HG03280 (cell line): ENCODE measurements around the gene DLK1.

Experiments used
- ATAC-seq: cut with Tn5 transposase; IDR thresholded peaks from one replicate; pipeline ENCODE4 v1.9.1; 2021; ENCODE audit warnings: mild to moderate bottlenecking, moderate library complexity; ENCODE audit not compliant: unreplicated experiment

The DLK1 gene

GRCh38 chr14:100713705-100714104 is 13.0 kb upstream of the DLK1 start:
- no peak for ATAC-seq

DNA sequence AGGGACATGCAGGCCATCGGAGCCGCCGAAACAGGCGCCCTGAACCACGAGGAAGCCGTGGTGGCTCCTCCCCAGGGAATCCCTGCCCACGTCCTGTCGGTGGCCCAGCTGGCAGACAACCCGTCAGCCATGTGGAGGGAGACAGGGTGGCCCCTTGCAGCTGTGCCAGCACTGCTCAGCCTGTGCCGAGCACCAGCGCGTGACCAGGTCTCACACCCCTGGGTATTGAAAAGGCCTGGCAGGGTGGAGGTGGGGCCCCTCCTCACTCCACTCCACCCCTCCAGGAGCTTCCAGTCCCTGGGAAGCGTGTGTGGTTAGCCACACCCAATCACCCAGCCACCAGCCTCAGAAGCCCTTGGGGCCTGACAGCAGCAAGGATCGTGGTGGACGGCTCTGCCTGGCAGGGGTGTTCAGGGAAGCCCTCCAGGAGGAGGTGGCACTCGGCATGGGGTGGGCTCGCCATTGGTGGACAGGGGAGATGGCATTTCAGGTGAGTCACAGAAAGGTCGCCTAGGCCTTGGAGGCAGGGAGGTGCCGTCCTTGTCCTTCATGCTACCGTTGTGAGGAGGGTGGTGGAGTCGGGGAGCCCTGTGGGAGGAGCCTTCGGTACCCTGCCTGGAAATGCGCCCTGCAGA is 12.3 kb upstream of the DLK1 start:
- no peak for ATAC-seq

DNA sequence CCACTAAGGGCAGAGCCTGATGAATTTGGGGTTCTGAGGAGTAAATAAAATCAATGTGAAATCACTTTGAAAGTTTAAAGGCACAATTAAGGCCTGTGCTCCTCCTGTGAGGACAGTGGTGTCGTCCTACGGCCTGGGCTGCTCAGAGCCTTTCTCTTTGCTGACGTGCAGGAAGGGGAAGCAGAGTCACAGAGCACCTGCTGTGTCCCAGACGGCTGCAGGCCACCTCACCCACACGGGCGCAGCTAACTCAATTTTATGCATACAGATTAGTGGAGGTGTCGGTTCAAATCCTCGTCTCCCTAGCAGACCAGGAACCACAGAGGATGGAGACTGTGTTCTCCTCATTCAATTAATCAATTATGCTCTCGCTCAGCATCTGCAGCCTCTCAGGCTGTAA is 11.4 kb upstream of the DLK1 start:
- no peak for ATAC-seq

- no peak for ATAC-seq
Observed at GRCh38 chr14:100715803-100716202, 10.9 kb upstream of the DLK1 start.

- ATAC-seq: no peak
Observed at GRCh38 chr14:100717386-100717785, 9.3 kb upstream of the DLK1 start.

GRCh38 chr14:100719976-100720520 is 6.6 kb upstream of the DLK1 start:
- no peak for ATAC-seq

DNA sequence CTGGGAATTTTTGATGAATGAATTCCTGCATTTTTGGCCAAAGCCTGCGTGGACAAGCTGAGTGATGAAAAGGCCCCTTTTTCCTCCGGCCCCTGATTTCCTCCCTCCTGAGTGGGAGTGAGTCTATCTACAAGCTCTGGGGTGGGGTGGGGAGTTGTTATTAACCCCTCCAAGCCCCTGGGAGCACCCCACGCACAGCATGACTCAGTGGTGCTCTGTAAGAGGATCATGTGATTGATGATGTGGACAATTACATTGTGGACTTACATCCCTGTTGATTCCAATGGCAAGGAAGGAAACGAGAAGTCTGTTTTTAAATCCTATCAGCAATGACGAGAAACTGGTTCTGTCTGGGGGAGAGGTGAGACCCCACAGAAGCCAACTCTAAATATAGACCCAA is 5.1 kb upstream of the DLK1 start:
- ATAC-seq: no peak

- no peak for ATAC-seq
Observed at GRCh38 chr14:100722367-100722766, 4.3 kb upstream of the DLK1 start.

GRCh38 chr14:100723135-100723829 is 3.4 kb upstream of the DLK1 start:
- no peak for ATAC-seq

DNA sequence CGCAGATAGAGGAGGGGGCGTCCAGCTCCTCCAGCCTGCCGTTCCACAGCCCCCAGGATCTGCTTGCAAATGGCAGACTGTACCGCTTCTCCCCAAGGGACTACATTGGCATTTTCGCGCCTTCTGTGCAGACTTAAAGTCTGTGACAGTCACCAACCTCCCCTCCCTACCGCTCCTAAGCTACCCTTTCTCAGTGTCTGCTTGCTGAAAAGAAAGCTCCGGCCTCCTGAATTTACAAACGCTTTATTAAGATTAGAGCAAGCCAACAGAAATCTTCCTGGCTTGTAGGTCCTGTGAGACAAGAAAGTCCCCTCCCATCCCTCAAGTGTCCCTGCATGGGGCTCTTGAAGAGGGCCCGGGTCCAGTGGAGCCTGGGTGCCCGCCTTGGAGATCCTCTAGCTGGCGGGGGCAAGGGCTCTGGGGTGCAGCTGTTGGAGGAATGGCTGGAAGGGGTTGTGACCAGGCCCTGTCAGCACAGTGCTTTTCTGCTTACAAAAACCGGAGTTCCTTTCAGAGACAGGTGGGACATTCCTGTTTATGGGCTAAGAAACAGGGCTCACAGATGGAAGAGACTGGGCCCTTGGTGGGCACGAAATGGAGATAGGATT is 2.8 kb upstream of the DLK1 start:
- ATAC-seq: no peak

- ATAC-seq: no peak
Observed at GRCh38 chr14:100724536-100724935, 2.2 kb upstream of the DLK1 start.

DNA sequence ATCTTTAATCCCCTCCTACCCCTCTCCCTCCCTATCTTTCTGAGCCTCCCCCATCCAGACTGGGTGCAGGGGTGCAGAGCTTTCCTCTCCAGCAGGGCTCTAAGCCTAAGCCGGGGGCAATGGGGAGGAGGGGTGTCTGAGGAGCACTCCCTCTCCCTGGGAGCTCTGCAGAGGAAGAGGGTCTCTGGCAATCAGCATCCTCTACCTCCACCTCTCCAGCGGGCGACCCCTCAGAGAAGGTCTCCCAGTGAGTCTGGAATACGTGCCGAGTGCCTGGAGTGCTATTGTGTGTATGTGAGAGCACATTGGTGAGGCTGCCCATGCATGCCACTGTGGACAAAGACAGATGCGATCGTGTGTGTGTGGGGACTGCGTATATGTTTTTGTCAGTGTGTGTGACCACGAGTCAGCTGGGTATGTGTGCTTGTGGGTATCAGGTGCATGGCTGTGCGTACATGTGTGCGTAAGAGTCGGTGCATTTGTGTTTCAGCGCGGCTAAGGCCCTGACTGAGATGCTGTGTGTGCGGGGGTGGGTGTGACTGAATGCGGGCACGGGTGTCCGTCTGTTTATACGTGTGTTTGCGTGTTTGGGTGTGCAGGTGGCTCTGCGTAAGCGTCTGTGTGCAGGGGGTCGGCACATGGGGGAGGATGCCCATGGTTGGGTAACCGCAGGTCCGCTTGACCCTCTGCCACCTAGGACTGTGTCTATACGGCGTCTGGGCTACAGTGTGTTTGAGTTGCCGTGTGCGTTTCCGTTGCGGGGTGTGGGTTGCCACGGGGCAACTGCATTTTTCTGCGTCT is 905 bp upstream of the DLK1 start:
- no peak for ATAC-seq

GRCh38 chr14:100727086-100727872 is 587 bp downstream of the DLK1 start:
- no peak for ATAC-seq

- no peak for ATAC-seq
Observed at GRCh38 chr14:100727873-100728240, 1.2 kb downstream of the DLK1 start.

DNA sequence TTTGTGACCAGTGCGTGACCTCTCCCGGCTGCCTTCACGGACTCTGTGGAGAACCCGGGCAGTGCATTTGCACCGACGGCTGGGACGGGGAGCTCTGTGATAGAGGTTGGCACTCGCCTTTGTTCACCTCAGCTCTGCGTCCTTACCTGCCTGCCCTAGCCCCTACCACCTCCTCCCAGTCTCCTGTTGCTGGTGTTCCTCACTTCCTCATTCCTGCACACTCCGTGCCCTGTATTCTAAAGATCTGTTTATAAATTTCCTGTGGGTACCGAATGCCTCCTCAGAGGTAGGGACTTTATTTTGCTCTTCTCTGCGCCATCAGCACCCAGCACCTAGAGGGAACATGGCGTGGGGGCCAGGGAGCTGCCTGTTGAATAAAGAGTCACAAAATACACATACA is 2.3 kb downstream of the DLK1 start:
- no peak for ATAC-seq

- no peak for ATAC-seq
Observed at GRCh38 chr14:100729982-100730381, 3.3 kb downstream of the DLK1 start.

DNA sequence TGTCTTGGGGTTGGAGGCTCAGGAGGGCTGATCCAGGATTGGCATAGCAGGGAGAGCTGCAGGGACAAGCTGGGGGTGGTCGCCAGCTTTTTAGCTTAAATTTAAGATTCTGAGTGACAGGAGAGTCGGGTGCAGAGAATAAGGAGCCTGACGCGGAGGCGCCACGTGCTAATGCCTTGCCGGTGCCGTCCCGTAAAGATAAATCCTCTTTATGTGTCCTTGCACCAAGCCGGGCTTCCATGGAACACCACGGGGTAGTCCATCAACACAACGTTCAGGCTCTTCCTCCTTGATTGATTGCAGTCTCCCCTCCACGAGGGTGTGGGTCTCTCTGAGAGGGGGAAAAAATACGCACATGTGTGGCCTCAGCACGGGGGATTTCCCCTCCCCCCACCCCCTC is 3.9 kb downstream of the DLK1 start:
- no peak for ATAC-seq

DNA sequence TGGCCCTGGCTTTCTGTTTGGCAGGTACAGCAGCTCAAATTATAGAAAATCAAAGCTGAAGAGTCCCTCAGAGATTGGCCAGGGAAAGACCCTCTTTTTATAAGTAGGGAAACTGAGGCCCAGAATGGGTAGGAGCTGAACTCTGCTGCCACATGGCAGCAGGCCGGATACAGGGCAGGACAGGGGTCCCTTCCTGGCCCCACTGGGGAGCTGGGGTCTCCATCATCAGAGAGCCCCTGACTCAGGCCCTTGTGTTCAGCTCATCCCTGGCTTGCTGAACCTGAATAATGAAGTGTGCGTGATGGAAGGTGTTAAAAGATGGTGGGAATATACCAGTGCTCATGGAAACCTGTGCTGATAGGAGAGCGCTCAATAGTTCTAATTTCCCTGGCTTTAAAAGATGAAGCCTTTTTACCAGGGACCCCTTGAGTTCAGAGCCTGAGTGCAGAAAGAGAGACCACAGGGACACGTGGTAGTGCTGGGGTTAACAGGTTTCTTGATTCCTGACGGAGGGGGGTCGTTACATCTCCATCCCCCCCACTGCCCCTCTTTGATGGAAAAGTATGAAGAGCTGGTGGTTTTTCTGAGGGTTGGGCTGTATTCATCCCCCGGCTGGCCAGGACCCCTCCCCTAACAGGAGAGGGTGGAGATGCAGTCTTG is 4.4 kb downstream of the DLK1 start:
- ATAC-seq: no peak

- no peak for ATAC-seq
Observed at GRCh38 chr14:100731846-100732765, 5.4 kb downstream of the DLK1 start.
